SU-DHL-6 (cell line): ENCODE results near the gene SFXN4.
A peak's percentile ranks its signal among the peaks of the same experiment; 100 is the strongest.

Source experiments
- H2AFZ ChIP-seq: fragments of 200-600 bp; sonication (generic); 2 replicates; pipeline ENCODE4 v1.6.1; 2014; ENCODE audit warnings: low read depth, mild to moderate bottlenecking, moderate library complexity, mixed read lengths, antibody characterized with exemption, low read length; ENCODE audit not compliant: severe bottlenecking
- H3F3A ChIP-seq: fragments of 200-600 bp; shearing (Covaris generic); 2 replicates; pipeline ENCODE4 v1.6.0; 2016; ENCODE audit warnings: antibody characterized with exemption, mild to moderate bottlenecking; ENCODE audit not compliant: insufficient read depth
- H3K27ac ChIP-seq: fragments of 200-600 bp; sonication (generic); 2 replicates; pipeline ENCODE4 v1.5.1; 2016; ENCODE audit warnings: low read depth, mild to moderate bottlenecking, low read length, moderate library complexity, mixed read lengths
- H3K27me3 ChIP-seq: fragments of 200-600 bp; sonication (generic), shearing (Covaris generic); 2 replicates; pipeline ENCODE4 v1.6.0; 2014; ENCODE audit warnings: mild to moderate bottlenecking, low read length
- H3K36me3 ChIP-seq: fragments of 200-600 bp; sonication (generic); 2 replicates; pipeline ENCODE4 v1.6.1; 2014; ENCODE audit warnings: mild to moderate bottlenecking, low read length, mixed read lengths
- H3K4me2 ChIP-seq: fragments of 300-600, 200-600 bp; shearing (Covaris generic), sonication (generic); 2 replicates; pipeline ENCODE4 v1.6.0; 2014; ENCODE audit warnings: low read length, low read depth, mild to moderate bottlenecking; ENCODE audit not compliant: poor library complexity, severe bottlenecking
- H3K4me3 ChIP-seq: fragments of 200-600 bp; sonication (generic); 2 replicates; pipeline ENCODE4 v1.5.1; 2014; ENCODE audit warnings: antibody characterized with exemption, low read length, mild to moderate bottlenecking, mixed read lengths; ENCODE audit not compliant: insufficient read depth, poor library complexity, severe bottlenecking
- H3K79me2 ChIP-seq: fragments of 200-600 bp; sonication (generic); 2 replicates; pipeline ENCODE4 v1.6.1; 2014; ENCODE audit warnings: mild to moderate bottlenecking, low read length, moderate library complexity; ENCODE audit not compliant: insufficient read depth
- H3K9ac ChIP-seq: fragments of 200-600 bp; sonication (generic); 2 replicates; pipeline ENCODE4 v1.7.0; 2014; ENCODE audit warnings: mild to moderate bottlenecking, low read length
- H3K9me2 ChIP-seq: fragments of 200-600 bp; sonication (generic); replicated peaks from 2 replicates; pipeline ENCODE4 v1.6.1; 2014; ENCODE audit warnings: low read length; ENCODE audit not compliant: insufficient read depth
- H3K9me3 ChIP-seq: fragments of 200-600 bp; sonication (generic); 2 replicates; pipeline ENCODE4 v1.6.1; 2014; ENCODE audit warnings: low read length, mixed read lengths; ENCODE audit not compliant: insufficient read depth
- H4K20me1 ChIP-seq: fragments of 200-600 bp; sonication (generic); 2 replicates; pipeline ENCODE4 v1.6.1; 2014; ENCODE audit warnings: low read depth, mild to moderate bottlenecking, antibody characterized with exemption, low read length, moderate library complexity, mixed read lengths
- CTCF ChIP-seq: fragments of 200-600 bp; sonication (generic); IDR thresholded peaks from one replicate; pipeline ENCODE4 v1.5.1; 2017; ENCODE audit warnings: antibody characterized with exemption, mild to moderate bottlenecking, low read length, moderate library complexity; ENCODE audit not compliant: insufficient read depth, poor library complexity, severe bottlenecking
- EZH2phosphoT487 ChIP-seq: fragments of 200-600 bp; sonication (generic), shearing (Covaris generic); conservative IDR thresholded peaks from 2 replicates; pipeline ENCODE4 v1.6.1; 2018; ENCODE audit warnings: mild to moderate bottlenecking, antibody characterized with exemption, low read length, moderate library complexity, mixed read lengths

SFXN4 gene

GRCh38 chr10:119149729-119150128 is 15.8 kb downstream of the SFXN4 start:
- H3K9me3 ChIP-seq = no peaks in the 10 kb centered on the region
- no peaks in the 10 kb centered on the region for H3K27me3 ChIP-seq
- H3K4me2 ChIP-seq = no peak overlapping the region
- no peaks in the 10 kb centered on the region for H4K20me1 ChIP-seq
- no peak overlapping the region for H2AFZ ChIP-seq
- peaks cover 3% of the 10 kb centered on the region for H3F3A ChIP-seq
- no peaks in the 10 kb centered on the region for H3K79me2 ChIP-seq
- H3K9me2 ChIP-seq = no peaks in the 10 kb centered on the region
- H3K36me3 ChIP-seq = peaks cover 10% of the 10 kb centered on the region
- no peak overlapping the region for H3K27ac ChIP-seq
- TF ChIP-seq CTCF = peak; percentile 24
- TF ChIP-seq EZH2phosphoT487 = no peak
- no peak overlapping the region for H3K9ac ChIP-seq
- no peak overlapping the region for H3K4me3 ChIP-seq

GRCh38 chr10:119149157-119149556 is 16.4 kb downstream of the SFXN4 start:
- Histone ChIP-seq H3K9me3 (no peaks in the 10 kb centered on the region), H3K4me3 (no peak overlapping the region), H3K27ac (no peak overlapping the region), H3K79me2 (no peaks in the 10 kb centered on the region), H4K20me1 (no peaks in the 10 kb centered on the region), H3F3A (peaks cover 5% of the 10 kb centered on the region), H3K9ac (no peak overlapping the region), H2AFZ (no peak overlapping the region), H3K27me3 (no peaks in the 10 kb centered on the region), H3K36me3 (peaks cover 10% of the 10 kb centered on the region), H3K9me2 (no peaks in the 10 kb centered on the region), H3K4me2 (no peak overlapping the region)
- TF ChIP-seq EZH2phosphoT487 = no peak
- TF ChIP-seq CTCF = no peak

- no peaks in the 10 kb centered on the region for H3K9me2 ChIP-seq
- no peaks in the 10 kb centered on the region for H4K20me1 ChIP-seq
- no peak overlapping the region for H3K27ac ChIP-seq
- no peak overlapping the region for H2AFZ ChIP-seq
- H3K9me3 ChIP-seq = no peaks in the 10 kb centered on the region
- no peaks in the 10 kb centered on the region for H3K79me2 ChIP-seq
- H3K9ac ChIP-seq = no peak overlapping the region
- no peak overlapping the region for H3K4me2 ChIP-seq
- no peak overlapping the region for H3K4me3 ChIP-seq
- peaks cover 9% of the 10 kb centered on the region for H3F3A ChIP-seq
- TF ChIP-seq EZH2phosphoT487 (no peak), CTCF (no peak)
- H3K27me3 ChIP-seq = no peaks in the 10 kb centered on the region
- peaks cover 7% of the 10 kb centered on the region; the same call in 1 of the 2 replicates for H3K36me3 ChIP-seq
Measured at GRCh38 chr10:119143657-119144056, 21.9 kb downstream of the SFXN4 start.
